Measurements from ENCODE around the gene CHN2. TPM values are rescaled to one million over a fixed set of nuclear protein-coding genes. Genes with fewer than 3 reads are reported as not detected.

The CHN2 gene
- total RNA-seq, 4 donors from 2014 or later, result 8.0 to 9.8 (median 8.9) TPM

GRCh38 chr7:29476916-29477315 is 282.3 kb downstream of the CHN2 start:
- Histone ChIP-seq H3K27me3 (no peaks in the 10 kb centered on the region), H3K36me3 (no peaks in the 10 kb centered on the region), H3K4me3 (no peak overlapping the region), H3K9me3 (no peaks in the 10 kb centered on the region), H3K27ac (replicated peaks in 1 of 4) (no peak overlapping the region), H3K4me1 (peaks cover 26 to 32% (median 30%) of the 10 kb centered on the region in 4 donors)
- TF ChIP-seq POLR2AphosphoS5 (IDR thresholded peaks at IDR 0.05), result no peak
- TF ChIP-seq POLR2A (IDR thresholded peaks at IDR 0.05; ENCODE audit: low read depth), result no peak
- TF ChIP-seq CTCF (IDR thresholded peaks at IDR 0.05), result no peak
- TF ChIP-seq EP300 (IDR thresholded peaks at IDR 0.05), result no peak
- intact Hi-C loops (cut with DNase I), result no loop called here
- no peak for DNase-seq (ENCODE audit: extremely low spot score)
- 88% methylated on average over 4 of the region's 4 CpGs for WGBS

DNA sequence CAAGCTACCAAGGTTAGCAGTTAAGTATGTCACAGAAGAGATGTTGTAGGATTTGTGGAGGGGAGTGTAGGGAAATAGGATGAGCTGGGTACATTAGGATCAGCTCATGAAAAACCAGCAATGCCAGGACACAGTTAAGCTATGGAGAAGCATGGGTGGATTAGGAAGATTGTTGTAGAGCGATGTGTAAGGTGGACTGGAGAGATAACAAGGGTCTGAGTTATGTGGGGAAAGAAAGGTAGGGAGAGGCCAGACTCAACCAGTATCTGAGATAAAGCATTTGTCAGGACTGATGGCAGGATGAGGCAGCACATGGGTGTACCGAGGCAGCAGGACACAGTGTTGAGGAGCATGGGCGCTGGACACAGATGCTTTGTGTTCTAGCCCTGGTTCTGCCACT is 283.7 kb downstream of the CHN2 start:
- no peaks in the 10 kb centered on the region for H3K9me3 ChIP-seq
- TF ChIP-seq CTCF (IDR thresholded peaks at IDR 0.05), result no peak
- no peak for TF ChIP-seq POLR2AphosphoS5 (IDR thresholded peaks at IDR 0.05)
- no peak for TF ChIP-seq EP300 (IDR thresholded peaks at IDR 0.05)
- no peak for TF ChIP-seq POLR2A (IDR thresholded peaks at IDR 0.05; ENCODE audit: low read depth)
- peak; percentile 24 for DNase-seq (ENCODE audit: extremely low spot score)
- H3K27me3 ChIP-seq, result no peaks in the 10 kb centered on the region
- peaks cover 31 to 43% (median 39%) of the 10 kb centered on the region in 4 donors for H3K4me1 ChIP-seq
- no peak overlapping the region for H3K27ac ChIP-seq (replicated peaks in 1 of 4)
- no peak overlapping the region for H3K4me3 ChIP-seq
- H3K36me3 ChIP-seq, result no peaks in the 10 kb centered on the region
- intact Hi-C loops (cut with DNase I), result no loop called here
- WGBS, result 91% methylated on average over 3 of the region's 3 CpGs

- no peak for TF ChIP-seq EP300 (IDR thresholded peaks at IDR 0.05)
- no peak for TF ChIP-seq POLR2AphosphoS5 (IDR thresholded peaks at IDR 0.05)
- TF ChIP-seq CTCF (IDR thresholded peaks at IDR 0.05), result no peak
- TF ChIP-seq POLR2A (IDR thresholded peaks at IDR 0.05; ENCODE audit: low read depth), result no peak
- Histone ChIP-seq H3K36me3 (no peaks in the 10 kb centered on the region), H3K4me3 (no peak overlapping the region), H3K27ac (replicated peaks in 1 of 4) (peak overlapping the region; percentile 73 to 84 (median 80)), H3K9me3 (no peaks in the 10 kb centered on the region), H3K4me1 (peaks cover 31 to 48% (median 44%) of the 10 kb centered on the region in 4 donors), H3K27me3 (no peaks in the 10 kb centered on the region)
- intact Hi-C loops (cut with DNase I), result no loop called here
- DNase-seq (ENCODE audit: extremely low spot score), result peak; percentile 62
- 93% methylated on average over 4 of the region's 4 CpGs for WGBS
These were observed 284.2 kb downstream of the CHN2 start for GRCh38 chr7:29478687-29479240.

- H3K4me3 ChIP-seq, result peak overlapping the region; percentile 26 to 41 (median 34)
- TF ChIP-seq EP300 (IDR thresholded peaks at IDR 0.05), result no peak
- TF ChIP-seq POLR2AphosphoS5 (IDR thresholded peaks at IDR 0.05), result peak; percentile 42 to 48
- TF ChIP-seq POLR2A (IDR thresholded peaks at IDR 0.05; ENCODE audit: low read depth), result no peak
- TF ChIP-seq CTCF (IDR thresholded peaks at IDR 0.05), result no peak
- no peaks in the 10 kb centered on the region for H3K9me3 ChIP-seq
- H3K27ac ChIP-seq (replicated peaks in 1 of 4), result peak overlapping the region; percentile 73 to 84 (median 80)
- no peaks in the 10 kb centered on the region for H3K36me3 ChIP-seq
- peaks cover 31 to 56% (median 52%) of the 10 kb centered on the region in 4 donors for H3K4me1 ChIP-seq
- no peaks in the 10 kb centered on the region for H3K27me3 ChIP-seq
- peak; percentile 93 for DNase-seq (ENCODE audit: extremely low spot score)
- 50% methylated on average over 17 of the region's 17 CpGs for WGBS
- intact Hi-C loops (cut with DNase I), result no loop called here
These were observed 285.0 kb downstream of the CHN2 start for GRCh38 chr7:29479301-29480200.
